Heart left ventricle (tissue), 16 donors: Measurements from ENCODE around the gene HOXB7. TPM values are rescaled to one million over a fixed set of nuclear protein-coding genes. Genes with fewer than 3 reads are reported as not detected.

Experiments used
- ATAC-seq, 4 donors: fragments of 200-7000 bp; cut with Tn5 transposase; one replicate each; pipeline ENCODE4 v1.9.1; 2020 to 2022; ENCODE audit warnings: moderate library complexity in 4 of 4, mild to moderate bottlenecking in 3 of 4, moderate number of reproducible peaks in 1 of 4
- DNase-seq, 5 donors: peaks; one replicate each; pipeline ENCODE4 v3.0.0-alpha.2; 2020
- H3K27ac ChIP-seq, 12 donors: fragments of 200-600 bp; sonication (generic) in 4 of 12; one replicate each; pipeline versions ENCODE4 v1.5.0 to v1.8.0; 2016 to 2022; ENCODE audit warnings: mild to moderate bottlenecking in 2 of 12
- H3K27me3 ChIP-seq, 9 donors: fragments of 200-600 bp; sonication (generic) in 2 of 9; one replicate each; pipeline versions ENCODE4 v1.5.1 to v1.8.0; 2016 to 2022; ENCODE audit warnings: mild to moderate bottlenecking in 3 of 9
- H3K36me3 ChIP-seq, 9 donors: fragments of 200-600 bp; sonication (generic) in 2 of 9; one replicate each; pipeline versions ENCODE4 v1.5.0 to v1.8.0; 2018 to 2022; ENCODE audit warnings: mild to moderate bottlenecking in 2 of 9
- H3K4me1 ChIP-seq, 12 donors: fragments of 200-600 bp; sonication (generic) in 4 of 12; one replicate each; pipeline versions ENCODE4 v1.5.0 to v1.8.0; 2016 to 2022; ENCODE audit warnings: mild to moderate bottlenecking in 3 of 12
- H3K4me3 ChIP-seq, 12 donors: fragments of 200-600 bp; sonication (generic) in 4 of 12; one replicate each; pipeline versions ENCODE4 v1.5.0 to v1.8.0; 2017 to 2022; ENCODE audit warnings: mild to moderate bottlenecking in 9 of 12, moderate library complexity in 4 of 12
- H3K9me3 ChIP-seq, 12 donors: fragments of 200-600 bp; sonication (generic) in 4 of 12; one replicate each; pipeline versions ENCODE4 v1.5.0 to v1.8.0; 2016 to 2022; ENCODE audit warnings: mild to moderate bottlenecking in 1 of 12
- CTCF ChIP-seq, 12 donors: fragments of 200-600 bp; sonication (generic) in 4 of 12; IDR thresholded peaks; one replicate each; pipeline versions ENCODE4 v1.5.0 to v1.8.0; 2018 to 2022; ENCODE audit warnings: antibody characterized with exemption in 12 of 12, mild to moderate bottlenecking in 5 of 12
- POLR2A ChIP-seq, 2 donors: fragments of 450-650 bp; IDR thresholded peaks; one replicate each; pipeline ENCODE4 v1.6.1; 2017; ENCODE audit warnings: antibody characterized with exemption in 2 of 2, mild to moderate bottlenecking in 2 of 2, moderate library complexity in 2 of 2
- WGBS, 4 donors: extraction: QIAGEN DNeasy Blood & Tissue Kit in 2 of 4; methylation state at CpG; one replicate each; pipeline versions ENCODE4 v1.1.5 to v1.1.7; 2013 to 2018; 5-methylcytosine and 5-hydroxymethylcytosine counted together
- intact Hi-C, 10 donors: fragments of 100-400 bp; cut with DNase I; formaldehyde crosslinking; loops; one replicate each; pipeline versions ENCODE4 v1.11.1 to v1.14.2; 2022
- polyA plus RNA-seq, 2 donors: library from polyadenylated mRNA; stranded (reverse); fragments of 200-250 nt; gene quantifications; one replicate each; pipeline ENCODE4 v1.2.3, GENCODE V29; 2013
- total RNA-seq, 9 donors: library from RNA; depleted of rRNA in 2 of 9; stranded (reverse); fragments of >200 nt in 2 of 9; fragmentation: NEBNext Ultra II Directional in 3 of 9; extraction: Animal tissue kit (Norgen Biotek cat#: 25700) in 3 of 9; gene quantifications; one replicate each; pipeline versions ENCODE4 v1.1.0 to v1.2.4, GENCODE V29; 2016 to 2023
- donor health status: ischemic (EF 13 %, LVEDD 7.1; RV severe dilation, severe dysfunction).
- donor health status: healthy with polysubstance abuse.
- donor health status: DM: no; HTN: yes; CAD: no.
- donor health status: DM: no; HTN: no; CAD: no.
- donor health status: ischemic (EF 25% LVEDD 6.9; RV normal size, moderate dysfunction).
- donor health status: ischemic (EF 25% LVEDD 5.7; RV mildly dilated, moderate dysfunction).
- donor health status: healthy.
- donor health status: DM: yes; HTN: yes; CAD: no.
- donor health status: ischemic (EF 35%, LVEDD 5.7; RV mildly dilated, moderate dysfunction).
- donor health status: nonischemic (EF 11% LVEDD 7.7; RV severe dilation, severe dysfunction).
- donor health status: DM: yes; HTN: yes; CAD: no.
- donor health status: PGD.
- donor health status: ischemic (EF 29% LVEDD 5.4; RV normal size, mild dysfunction).
- donor health status: nonischemic (EF 23%, LVEDD 6.1; RV moderate dilation, normal function).

The HOXB7 gene
- total and polyA plus RNA-seq, 11 donors = 0.12 to 0.88 (median 0.40) TPM; not detected in 5

DNA sequence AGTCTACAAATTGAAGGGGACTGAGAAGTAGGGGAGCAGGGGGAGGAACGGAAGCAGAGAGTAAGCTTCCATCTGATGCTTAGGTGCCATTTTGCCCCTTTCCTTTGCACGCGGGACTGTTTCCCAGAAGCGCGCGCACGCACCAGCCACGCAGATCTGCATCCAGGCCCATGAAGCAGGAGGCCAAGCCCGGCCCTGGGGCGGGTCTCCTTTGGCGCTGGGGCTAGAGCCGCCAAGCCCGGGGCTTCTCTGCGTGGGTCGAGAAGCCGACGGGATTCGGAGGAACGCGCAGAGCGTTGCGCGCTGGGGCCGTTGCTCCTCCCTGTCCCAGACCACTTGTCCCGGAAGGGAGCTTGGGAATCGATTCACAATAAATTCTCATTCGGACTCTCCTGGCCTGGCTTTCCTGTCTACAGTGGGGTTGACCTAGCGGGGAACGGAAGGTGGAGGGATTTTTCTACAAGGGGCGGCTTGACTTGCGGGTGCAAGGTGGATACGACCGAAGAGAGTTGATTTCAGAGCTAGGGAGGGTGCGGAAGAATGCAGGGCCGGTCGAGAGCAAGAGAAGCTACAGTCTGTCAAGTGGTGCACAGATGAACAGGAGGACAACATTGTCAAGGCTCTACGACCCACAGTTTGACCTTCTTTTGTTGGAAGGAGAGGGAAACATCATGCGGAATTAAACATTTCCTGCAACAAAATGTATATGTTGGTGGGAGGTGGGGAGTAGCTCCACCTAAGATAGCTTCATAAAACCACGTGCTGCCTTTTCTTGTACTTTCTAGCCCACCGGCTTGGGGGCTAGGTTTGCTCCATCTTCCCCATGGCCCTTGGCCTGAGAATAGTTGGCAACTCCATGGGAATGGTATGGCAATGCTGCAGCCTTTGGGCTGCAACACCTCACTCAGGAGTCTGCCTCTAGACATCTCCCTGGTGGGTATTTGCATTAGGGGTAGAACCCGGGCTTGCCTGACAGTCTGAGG is 10.9 kb upstream of the HOXB7 start:
- no peak overlapping the region for H3K27ac ChIP-seq
- peaks cover 79 to 100% (median 99%) of the 10 kb centered on the region in 9 donors for H3K27me3 ChIP-seq
- WGBS, 4 donors = 11 to 16% (median 14%) methylated on average over 41 of the region's 41 CpGs
- DNase-seq (no peak), ATAC-seq (no peak)
- peaks cover 7 to 34% (median 19%) of the 10 kb centered on the region in 12 donors for H3K4me1 ChIP-seq
- no peaks in the 10 kb centered on the region for H3K9me3 ChIP-seq
- no peaks in the 10 kb centered on the region for H3K36me3 ChIP-seq
- no peak for TF ChIP-seq POLR2A (IDR thresholded peaks at IDR 0.05)
- intact Hi-C loops = loop anchor here in 2 of 10 donors (5.0 to 10.0 kb wide), 2 partner anchors 269 to 457 kb away; no protein-coding TSS in a partner anchor
- no peak overlapping the region for H3K4me3 ChIP-seq

DNA sequence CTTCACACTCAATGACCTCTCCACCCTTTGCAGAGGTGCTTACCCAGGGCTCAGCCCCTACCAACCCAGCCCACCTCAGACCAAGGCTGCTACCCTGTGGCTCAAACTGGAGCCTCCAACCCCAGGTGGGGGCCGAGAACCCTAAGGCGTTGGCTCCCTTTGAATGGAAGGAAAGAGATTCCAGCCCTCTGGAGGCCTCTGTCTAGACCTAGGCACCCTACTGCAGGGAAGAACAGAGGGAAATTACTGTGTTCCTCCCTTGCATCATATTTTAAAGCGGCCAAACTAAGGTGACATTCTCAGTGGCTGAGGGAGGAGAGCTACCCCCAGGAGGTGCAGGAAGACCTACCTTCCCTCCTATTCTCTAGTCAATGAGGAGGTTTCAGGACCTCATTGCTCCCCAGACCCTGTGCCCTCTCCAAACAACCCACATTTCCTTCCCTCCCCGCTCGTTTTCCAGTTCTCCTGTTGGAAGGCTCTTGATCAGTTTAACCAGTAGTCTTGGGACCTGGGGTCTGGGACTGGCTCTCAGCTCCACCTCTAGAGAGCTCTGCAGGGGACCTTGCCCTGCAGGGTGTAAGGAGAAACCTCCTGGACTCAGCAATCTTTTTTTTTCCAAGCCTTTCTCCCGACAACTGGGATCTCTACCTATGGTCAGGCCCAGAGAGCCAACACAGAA is 9.8 kb upstream of the HOXB7 start:
- WGBS, 4 donors = 19 to 29% (median 24%) methylated on average over 5 to 6 of the region's 6 CpGs
- H3K4me1 ChIP-seq = peaks cover 0 to 23% (median 9%) of the 10 kb centered on the region in 12 donors
- TF ChIP-seq CTCF (IDR thresholded peaks at IDR 0.05) = no peak
- no peak for TF ChIP-seq POLR2A (IDR thresholded peaks at IDR 0.05)
- H3K9me3 ChIP-seq = no peaks in the 10 kb centered on the region
- ATAC-seq = no peak
- H3K27me3 ChIP-seq = peaks cover 79 to 100% (median 99%) of the 10 kb centered on the region in 9 donors
- no peak overlapping the region for H3K4me3 ChIP-seq
- H3K36me3 ChIP-seq = no peaks in the 10 kb centered on the region
- no peak for DNase-seq
- no peak overlapping the region for H3K27ac ChIP-seq
- intact Hi-C loops = loop anchor here in 2 of 10 donors (5.0 to 10.0 kb wide), 2 partner anchors 268 to 456 kb away; no protein-coding TSS in a partner anchor

DNA sequence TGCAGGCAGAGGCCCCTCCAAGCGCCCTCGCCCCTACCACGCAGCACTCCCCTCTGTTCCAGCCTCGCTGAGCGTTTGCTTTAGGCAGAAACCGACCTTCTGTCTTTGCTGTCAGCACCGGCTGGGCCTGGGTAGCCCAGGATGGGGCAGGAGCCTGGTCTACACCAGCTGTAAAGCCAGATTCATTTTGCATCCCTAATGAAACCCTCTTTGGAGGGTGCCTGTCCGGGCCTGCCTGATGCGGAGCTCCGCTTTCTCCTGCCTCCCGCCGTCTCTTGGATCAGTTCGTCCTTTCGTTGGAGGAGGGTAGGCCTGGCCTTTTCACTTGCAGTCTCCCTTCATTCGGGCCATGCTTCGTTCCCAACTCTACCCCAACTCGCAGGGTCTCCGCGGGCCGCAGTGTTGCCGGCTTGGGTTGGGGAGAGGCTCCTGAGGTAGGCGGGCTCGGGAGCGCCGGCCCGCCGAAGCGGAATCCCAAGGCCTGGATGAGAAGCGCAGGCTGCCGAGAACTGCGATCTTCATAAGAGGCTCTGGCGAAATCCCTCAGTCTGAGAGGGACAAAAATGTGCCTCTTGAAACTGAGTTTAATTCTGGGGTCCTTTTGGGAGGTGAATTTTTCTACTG is 9.1 kb upstream of the HOXB7 start:
- Histone ChIP-seq H3K4me1 (peaks cover 0 to 16% (median 2%) of the 10 kb centered on the region in 12 donors), H3K27me3 (peaks cover 80 to 100% (median 98%) of the 10 kb centered on the region in 9 donors)
- intact Hi-C loops = loop anchor here (2.0 to 10.0 kb wide), 11 partner anchors 268 to 595 kb away; no protein-coding TSS in a partner anchor

More for the DNA sequence above, 9.1 kb upstream of the HOXB7 start:
- ATAC-seq = no peak
- no peaks in the 10 kb centered on the region for H3K9me3 ChIP-seq
- TF ChIP-seq POLR2A (IDR thresholded peaks at IDR 0.05) = no peak
- no peak for TF ChIP-seq CTCF (IDR thresholded peaks at IDR 0.05)
- 14 to 19% (median 15%) methylated on average over 21 to 32 of the region's 32 CpGs for WGBS, 4 donors
- no peak for DNase-seq
- no peaks in the 10 kb centered on the region for H3K36me3 ChIP-seq
- no peak overlapping the region for H3K4me3 ChIP-seq
- H3K27ac ChIP-seq = no peak overlapping the region
